ENCODE data around the gene IFIT3. TPM values are rescaled to one million over a fixed set of nuclear protein-coding genes. Genes with fewer than 3 reads are reported as not detected.

Gene IFIT3
- total and polyA plus RNA-seq, 9 of the 15 experiments (the other 6 are each of a cell fraction or from before 2014, with no cell fraction given) = 0.23 to 2.2 (median 0.77) TPM

- TF ChIP-seq, protein P1, sequence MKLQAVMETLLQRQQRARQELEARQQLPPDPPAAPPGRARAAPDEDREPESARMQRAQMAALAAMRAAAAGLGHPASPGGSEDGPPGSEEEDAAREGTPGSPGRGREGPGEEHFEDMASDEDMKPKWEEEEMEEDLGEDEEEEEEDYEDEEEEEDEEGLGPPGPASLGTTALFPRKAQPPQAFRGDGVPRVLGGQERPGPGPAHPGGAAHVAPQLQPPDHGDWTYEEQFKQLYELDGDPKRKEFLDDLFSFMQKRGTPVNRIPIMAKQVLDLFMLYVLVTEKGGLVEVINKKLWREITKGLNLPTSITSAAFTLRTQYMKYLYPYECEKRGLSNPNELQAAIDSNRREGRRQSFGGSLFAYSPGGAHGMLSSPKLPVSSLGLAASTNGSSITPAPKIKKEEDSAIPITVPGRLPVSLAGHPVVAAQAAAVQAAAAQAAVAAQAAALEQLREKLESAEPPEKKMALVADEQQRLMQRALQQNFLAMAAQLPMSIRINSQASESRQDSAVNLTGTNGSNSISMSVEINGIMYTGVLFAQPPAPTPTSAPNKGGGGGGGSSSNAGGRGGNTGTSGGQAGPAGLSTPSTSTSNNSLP (IDR thresholded peaks at IDR 0.05; ENCODE audit: borderline replicate concordance, low read depth, low read length) = no peak
- TF ChIP-seq SMAD4 (CRISPR knock-in tag; conservative IDR thresholded peaks at IDR 0.05) (0 out of 2 replicates have a peak, but pooled peaks have one; percentile 26), ZNF551 (CRISPR knock-in tag; IDR thresholded peaks at IDR 0.05) (no peak), KAT7 (CRISPR knock-in tag; IDR thresholded peaks at IDR 0.05; ENCODE audit: borderline replicate concordance) (no peak), ZNF12 (CRISPR knock-in tag; IDR thresholded peaks at IDR 0.05) (no peak), ZC3H4 (CRISPR knock-in tag; IDR thresholded peaks at IDR 0.05; ENCODE audit: borderline replicate concordance) (no peak), RUNX1 (IDR thresholded peaks at IDR 0.05; ENCODE audit: low read depth) (no peak), DMBX1 (CRISPR knock-in tag; IDR thresholded peaks at IDR 0.05; ENCODE audit: borderline replicate concordance) (peak; percentile 38; the same call in 1 of the 2 replicates), XRCC3 (IDR thresholded peaks at IDR 0.05) (no peak)
Observed at GRCh38 chr10:89332123-89332633, 4.4 kb downstream of the IFIT3 start (continued).

- Histone ChIP-seq H4K20me1 (replicated peaks; ENCODE audit: control insufficient read depth, insufficient read depth, low read length) (no peaks in the 10 kb centered on the region), H3K9ac (ENCODE audit: insufficient read depth in 1 of 2, low read depth in 2 of 2, low read length in 2 of 2) (no peak overlapping the region), H2AFZ (ENCODE audit: low read depth, low read length) (no peak overlapping the region), H3K27me3 (ENCODE audit: control insufficient read depth in 2 of 2, insufficient read depth in 2 of 2, low read length in 2 of 2) (no peaks in the 10 kb centered on the region), H3K4me3 (no peak overlapping the region), H3K4me1 (replicated peaks in 1 of 2; ENCODE audit: control insufficient read depth in 2 of 2, insufficient read depth in 2 of 2, low read length in 2 of 2) (peaks cover 0 to 8% of the 10 kb centered on the region in 2 experiments; a peak in 3 of 5 replicates), H3K79me2 (ENCODE audit: control insufficient read depth, insufficient read depth, low read length) (no peaks in the 10 kb centered on the region), H3K36me3 (ENCODE audit: control insufficient read depth, insufficient read depth, low read length) (no peaks in the 10 kb centered on the region), H3K27ac (ENCODE audit: extremely low read depth, low read depth, low read length) (no peak overlapping the region), H3K4me2 (ENCODE audit: insufficient read depth, low read length) (no peak overlapping the region), H3K9me3 (replicated peaks; ENCODE audit: control insufficient read depth, insufficient read depth, low read depth, low read length) (no peaks in the 10 kb centered on the region), H3K9me1 (ENCODE audit: control insufficient read depth, insufficient read depth, low read length) (no peaks in the 10 kb centered on the region)
- no peak for ATAC-seq
- ChIA-PET CTCF (ENCODE audit: low intra/inter-chr PET ratio) (no interaction called here), POLR2A (no interaction called here)
- intact Hi-C loops (cut with micrococcal nuclease) = no loop called here
- no peak for TF ChIP-seq CBX3 (IDR thresholded peaks at IDR 0.05; ENCODE audit: borderline replicate concordance in 1 of 2, low read length in 2 of 2)
- in situ Hi-C loops (cut with MboI) = no loop called here
- no peak for DNase-seq (ENCODE audit: extremely low read depth in 1 of 4, low spot score in 3 of 4)
- WGBS (ENCODE audit: insufficient coverage, low coverage, missing lambda C conversion rate) = 35% methylated on average over 3 of the region's 3 CpGs
- no TSS peak for BruUV-seq (replicated peaks)
- FAIRE-seq = no peak
Observed at GRCh38 chr10:89335226-89335625, 7.4 kb downstream of the IFIT3 start.

Data from K562 (cell line).